G401.6 (cell line): Measurements from ENCODE around the gene TFCP2L1.

Source experiments
- FAIRE-seq: peaks from 2 replicates; lab custom pipeline; 2012; peaks lifted over from hg19 to GRCh38; lab: Jason Lieb, UNC

TFCP2L1 gene

DNA sequence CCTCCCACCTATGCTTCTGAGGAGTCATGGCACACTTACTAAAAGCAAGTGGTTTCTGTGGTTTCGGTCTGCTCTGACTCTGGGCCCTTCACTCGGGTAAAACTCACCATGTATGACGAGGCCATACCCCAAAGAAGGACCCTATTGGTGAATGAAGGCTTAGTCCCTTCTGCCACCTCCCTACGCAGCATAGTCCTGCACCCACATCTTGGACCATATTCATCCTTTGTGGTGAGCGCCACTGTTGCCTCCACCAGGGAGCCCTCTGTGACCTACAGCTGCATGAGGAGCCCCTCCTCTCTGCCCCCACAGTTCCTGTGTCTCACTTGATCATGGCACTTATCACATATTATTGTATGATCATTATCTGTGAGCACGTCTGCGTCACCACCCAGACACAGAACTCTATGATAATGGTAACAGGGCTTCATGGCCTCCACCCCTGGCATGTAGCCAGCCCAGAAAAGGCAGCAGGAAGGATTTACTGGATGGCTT lies 113.3 kb downstream of the TFCP2L1 start:
- FAIRE-seq: no peak

DNA sequence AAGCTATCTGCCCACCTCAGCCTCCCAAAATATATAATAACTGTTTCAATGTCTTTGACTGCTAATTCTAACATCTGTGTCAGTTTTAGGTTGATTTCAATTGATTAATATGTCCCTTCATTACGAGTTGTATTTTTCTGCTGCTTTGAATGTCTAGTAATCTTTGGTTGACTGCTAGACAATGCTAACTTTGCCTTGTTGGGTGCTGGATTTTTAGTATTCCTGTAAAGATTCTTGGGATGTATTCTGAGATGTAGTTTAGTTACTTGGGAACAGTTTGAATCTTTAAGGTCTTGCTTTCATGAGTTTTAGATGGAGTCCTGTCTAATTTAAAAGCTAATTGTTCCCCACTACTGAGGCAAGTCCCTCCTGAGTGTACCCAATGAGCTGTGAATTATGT lies 114.4 kb downstream of the TFCP2L1 start:
- FAIRE-seq: no peak

DNA sequence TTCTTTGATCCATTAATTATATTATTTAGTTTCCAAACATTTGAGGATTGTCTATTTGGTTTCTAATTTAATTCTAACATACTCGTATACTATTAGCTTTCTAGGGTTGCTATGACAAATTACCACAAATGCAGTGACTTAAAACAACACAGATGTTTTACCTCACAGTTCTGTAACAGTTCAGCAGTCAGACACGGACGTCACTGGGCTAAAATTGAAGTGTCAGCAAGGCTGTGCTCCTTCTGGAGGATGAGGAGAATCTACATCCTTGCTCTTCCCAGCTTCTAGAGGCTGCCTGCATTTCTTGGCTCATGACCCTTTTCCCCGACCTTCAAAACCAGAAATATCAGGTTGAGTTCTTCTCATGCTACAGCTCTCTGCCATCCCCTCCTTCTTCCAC lies 117.6 kb downstream of the TFCP2L1 start:
- FAIRE-seq: no peak
